ENCODE data around the gene KANSL1.
"Not testable (repeated sequence)": the region's sequence is repeated elsewhere in the genome, so short reads cannot be mapped to it uniquely, and the experiment has no call there.

The KANSL1 gene, protein sequence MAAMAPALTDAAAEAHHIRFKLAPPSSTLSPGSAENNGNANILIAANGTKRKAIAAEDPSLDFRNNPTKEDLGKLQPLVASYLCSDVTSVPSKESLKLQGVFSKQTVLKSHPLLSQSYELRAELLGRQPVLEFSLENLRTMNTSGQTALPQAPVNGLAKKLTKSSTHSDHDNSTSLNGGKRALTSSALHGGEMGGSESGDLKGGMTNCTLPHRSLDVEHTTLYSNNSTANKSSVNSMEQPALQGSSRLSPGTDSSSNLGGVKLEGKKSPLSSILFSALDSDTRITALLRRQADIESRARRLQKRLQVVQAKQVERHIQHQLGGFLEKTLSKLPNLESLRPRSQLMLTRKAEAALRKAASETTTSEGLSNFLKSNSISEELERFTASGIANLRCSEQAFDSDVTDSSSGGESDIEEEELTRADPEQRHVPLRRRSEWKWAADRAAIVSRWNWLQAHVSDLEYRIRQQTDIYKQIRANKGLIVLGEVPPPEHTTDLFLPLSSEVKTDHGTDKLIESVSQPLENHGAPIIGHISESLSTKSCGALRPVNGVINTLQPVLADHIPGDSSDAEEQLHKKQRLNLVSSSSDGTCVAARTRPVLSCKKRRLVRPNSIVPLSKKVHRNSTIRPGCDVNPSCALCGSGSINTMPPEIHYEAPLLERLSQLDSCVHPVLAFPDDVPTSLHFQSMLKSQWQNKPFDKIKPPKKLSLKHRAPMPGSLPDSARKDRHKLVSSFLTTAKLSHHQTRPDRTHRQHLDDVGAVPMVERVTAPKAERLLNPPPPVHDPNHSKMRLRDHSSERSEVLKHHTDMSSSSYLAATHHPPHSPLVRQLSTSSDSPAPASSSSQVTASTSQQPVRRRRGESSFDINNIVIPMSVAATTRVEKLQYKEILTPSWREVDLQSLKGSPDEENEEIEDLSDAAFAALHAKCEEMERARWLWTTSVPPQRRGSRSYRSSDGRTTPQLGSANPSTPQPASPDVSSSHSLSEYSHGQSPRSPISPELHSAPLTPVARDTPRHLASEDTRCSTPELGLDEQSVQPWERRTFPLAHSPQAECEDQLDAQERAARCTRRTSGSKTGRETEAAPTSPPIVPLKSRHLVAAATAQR (N-terminal part only)

DNA sequence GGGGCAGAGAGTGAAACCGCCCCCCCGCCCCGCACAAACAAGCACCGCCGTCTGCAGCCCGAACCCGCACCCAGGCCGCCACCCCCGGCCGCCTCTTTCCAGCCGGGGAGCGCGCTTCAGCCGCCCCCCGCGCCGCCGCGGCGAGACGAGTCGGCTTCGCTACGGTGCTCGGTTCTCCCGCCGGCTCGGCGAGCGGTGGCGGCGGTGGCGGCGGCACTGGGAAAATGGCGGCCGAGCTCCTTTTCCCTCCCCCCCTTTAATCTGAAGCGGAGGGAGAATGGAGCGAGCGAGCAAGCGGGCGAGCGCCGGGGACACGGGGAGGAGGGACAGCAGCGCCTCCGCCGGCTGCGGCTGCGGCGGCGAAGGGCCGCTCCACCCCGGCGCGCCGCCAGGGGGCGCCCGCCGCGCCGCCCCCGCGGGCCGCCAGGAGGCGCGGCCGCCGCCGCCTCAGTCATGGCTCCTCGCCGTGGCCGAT lies at the start of gene KANSL1:
KANSL1 (minus strand) TSS at position 279 of the 475 bp plus-strand sequence. CDS start 21,286 bp downstream, outside the sequence.
- DNase-seq (ENCODE audit: low read depth), result peak; percentile 84

DNA sequence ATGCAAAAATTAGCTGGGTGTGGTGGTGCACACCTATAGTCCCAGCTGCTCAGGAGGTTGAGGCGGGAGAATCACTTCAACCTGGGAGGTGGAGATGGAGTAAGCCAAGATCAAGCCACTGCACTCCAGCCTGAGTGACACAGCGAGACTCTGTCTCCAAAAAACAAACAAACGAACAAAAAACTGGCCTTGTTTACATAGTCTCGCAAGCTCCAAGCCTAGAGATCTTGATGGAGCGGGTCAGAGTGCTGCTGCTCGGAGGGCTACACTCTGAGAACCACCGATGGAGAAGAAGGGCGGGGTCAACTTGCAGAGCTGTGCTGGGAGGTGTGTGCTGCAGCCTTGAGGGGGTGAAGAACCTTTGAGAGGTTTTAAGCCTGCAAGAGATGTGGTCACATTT lies 38.1 kb upstream of the KANSL1 start:
- not testable (repeated sequence) for DNase-seq (ENCODE audit: low read depth)

GRCh38 chr17:46225274-46225794 lies 32.1 kb upstream of the KANSL1 start:
- DNase-seq (ENCODE audit: low read depth), result peak; percentile 89

GRCh38 chr17:46224864-46225263 lies 31.6 kb upstream of the KANSL1 start:
- DNase-seq (ENCODE audit: low read depth), result not testable (repeated sequence)

DNA sequence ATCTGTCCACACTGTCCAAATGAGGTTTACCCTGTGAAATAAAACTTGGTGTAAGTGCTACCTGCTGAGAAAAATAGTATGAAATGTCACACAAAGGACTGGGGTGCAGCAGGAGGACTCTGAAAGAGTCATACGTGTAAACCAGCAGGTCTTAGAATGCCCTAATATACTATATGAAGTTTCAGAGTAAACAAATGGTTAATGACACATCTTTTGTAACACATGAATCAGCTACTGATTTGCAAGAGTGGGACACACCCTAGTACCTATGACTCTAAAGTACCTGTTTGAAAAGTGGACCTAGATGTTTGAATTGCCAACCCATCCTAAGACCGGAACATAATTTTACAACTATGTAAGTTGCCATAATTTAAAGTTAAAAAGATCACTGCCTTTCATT lies 29.8 kb upstream of the KANSL1 start:
- not testable (repeated sequence) for DNase-seq (ENCODE audit: low read depth)

DNA sequence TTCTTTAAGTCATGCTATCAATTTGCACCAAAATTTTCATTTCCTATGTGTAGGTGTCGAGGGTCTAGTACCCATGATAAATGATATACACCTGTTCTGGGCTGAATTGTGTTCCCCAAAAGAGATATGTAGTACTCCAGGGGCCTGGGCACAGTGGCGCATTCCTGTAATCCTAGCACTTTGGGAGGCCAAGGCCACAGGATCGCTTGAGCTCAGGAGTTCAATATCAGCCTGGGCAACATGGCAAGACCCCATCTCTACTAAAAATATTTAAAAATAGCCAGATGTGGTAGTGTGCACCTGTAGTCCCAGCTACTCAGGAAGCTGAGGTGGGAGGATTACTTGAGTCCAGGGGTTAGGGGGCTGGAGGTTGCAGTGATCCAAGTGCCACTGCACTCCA lies 23.5 kb upstream of the KANSL1 start:
- no peak for DNase-seq (ENCODE audit: low read depth)

- DNase-seq (ENCODE audit: low read depth), result peak; percentile 56
Measured at GRCh38 chr17:46212634-46213435, 19.6 kb upstream of the KANSL1 start.

- DNase-seq (ENCODE audit: low read depth), result no peak
Measured at GRCh38 chr17:46208997-46209396, 15.8 kb upstream of the KANSL1 start.

DNA sequence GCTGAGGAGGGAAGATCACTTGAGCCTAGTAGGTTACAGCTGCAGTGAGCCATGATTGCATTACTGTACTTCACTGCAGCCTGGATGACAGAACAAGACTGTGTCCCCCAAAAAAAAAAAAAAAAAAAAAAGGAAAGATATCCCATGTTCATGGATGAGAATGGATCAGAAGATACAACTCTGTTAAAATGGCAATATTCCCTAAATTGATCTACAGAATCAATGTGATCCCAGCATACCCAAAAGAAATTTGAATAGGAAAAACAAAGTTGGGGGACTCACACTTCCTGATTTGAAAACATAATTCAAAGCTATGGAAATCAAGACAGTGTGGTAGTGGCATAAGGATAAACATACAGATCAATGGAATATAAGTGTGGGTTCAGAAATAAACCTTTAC lies 12.7 kb upstream of the KANSL1 start:
- no peak for DNase-seq (ENCODE audit: low read depth)

- DNase-seq (ENCODE audit: low read depth), result no peak
Measured at GRCh38 chr17:46202424-46202823, 9.2 kb upstream of the KANSL1 start.

DNA sequence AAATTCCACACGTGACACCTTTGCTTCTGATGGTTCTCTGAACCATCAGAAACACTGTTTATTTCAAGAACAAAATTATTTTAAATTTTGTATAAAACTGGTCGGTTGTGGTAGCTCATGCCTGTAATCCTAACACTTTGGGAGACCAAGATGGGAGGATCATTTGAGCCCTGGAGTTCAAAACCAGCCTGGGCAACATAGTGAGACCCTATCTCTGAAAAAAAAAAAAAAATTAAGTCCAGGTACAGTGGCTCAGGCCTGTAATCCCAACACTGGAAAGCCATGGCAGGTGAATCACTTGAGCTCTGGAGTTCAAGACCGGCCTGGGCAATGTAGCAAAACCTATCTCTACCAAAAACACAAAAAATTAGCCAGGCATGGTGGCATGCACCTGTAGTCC lies 8.3 kb upstream of the KANSL1 start:
- DNase-seq (ENCODE audit: low read depth), result no peak

DNA sequence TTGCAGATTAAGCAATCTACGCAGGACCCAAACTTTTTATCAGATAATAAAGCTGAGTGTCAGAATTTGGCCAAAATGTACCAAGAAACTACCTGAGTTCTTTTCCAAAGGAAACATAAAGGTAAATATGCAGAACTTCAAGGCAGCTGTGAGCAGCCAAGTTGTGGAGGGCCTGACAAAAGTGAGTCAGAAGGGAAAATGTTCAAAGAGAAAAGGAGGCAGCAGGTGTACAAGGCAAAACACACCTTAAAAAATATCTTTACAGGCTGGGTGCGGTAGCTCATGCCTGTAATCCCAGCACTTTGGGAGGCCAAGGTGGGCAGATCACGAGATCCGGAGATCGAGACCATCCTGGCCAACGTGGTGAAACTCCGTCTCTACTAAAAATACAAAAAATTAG lies 7.0 kb upstream of the KANSL1 start:
- no peak for DNase-seq (ENCODE audit: low read depth)

- DNase-seq (ENCODE audit: low read depth), result no peak
Measured at GRCh38 chr17:46199379-46199778, 6.2 kb upstream of the KANSL1 start.

GRCh38 chr17:46198233-46198632 lies 5.0 kb upstream of the KANSL1 start:
- no peak for DNase-seq (ENCODE audit: low read depth)

- no peak for DNase-seq (ENCODE audit: low read depth)
Measured at GRCh38 chr17:46197530-46197929, 4.3 kb upstream of the KANSL1 start.

GRCh38 chr17:46195939-46196716 lies 2.9 kb upstream of the KANSL1 start:
- no peak for DNase-seq (ENCODE audit: low read depth)

- no peak for DNase-seq (ENCODE audit: low read depth)
Measured at GRCh38 chr17:46195217-46195855, 2.1 kb upstream of the KANSL1 start.

DNA sequence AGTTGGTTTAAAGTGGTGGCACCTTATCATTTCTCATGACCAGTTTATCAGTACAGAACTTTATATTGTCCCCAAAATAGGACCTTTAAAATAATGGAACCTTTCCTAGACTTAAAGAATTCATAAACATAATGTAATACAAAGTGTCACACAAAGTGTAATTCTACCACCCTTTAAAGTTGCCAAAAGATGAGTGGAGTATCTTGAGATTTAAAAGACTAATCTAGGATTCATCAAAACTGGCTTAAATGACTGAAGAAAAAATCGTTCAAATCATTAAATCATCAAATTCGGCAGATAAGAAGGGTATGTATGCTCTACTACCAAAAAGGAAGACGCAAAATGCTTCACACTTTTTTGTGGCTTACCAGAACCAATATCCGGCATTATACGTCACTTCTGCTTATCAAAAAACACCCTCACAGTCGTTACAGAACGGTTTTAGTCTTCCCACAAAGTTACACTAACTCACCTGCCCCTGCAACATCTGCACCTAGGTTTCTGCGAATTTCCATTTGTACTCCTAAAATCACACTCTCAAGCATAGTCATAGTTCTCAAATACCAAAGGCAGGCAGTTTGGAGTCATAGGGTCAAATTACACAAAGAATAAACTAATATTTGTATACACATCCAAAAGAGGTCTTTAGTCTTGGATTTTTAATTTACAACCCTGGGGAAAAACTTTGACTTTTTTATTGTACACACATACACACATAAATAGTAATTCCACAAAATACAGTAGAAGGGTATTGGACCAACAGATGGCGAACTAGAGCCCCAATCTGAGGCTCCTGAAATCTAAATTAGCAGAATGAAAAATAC lies 1.4 kb upstream of the KANSL1 start:
- DNase-seq (ENCODE audit: low read depth), result peak; percentile 44

Measured in stimulated activated CD8-positive, alpha-beta memory T cell treated with anti-CD3 and anti-CD28 coated beads, Interleukin-12 subunit alpha, Interleukin-12 subunit beta, amount 100 ng/mL, for 1 hour (primary cell).